SU-DHL-6 (cell line): ENCODE results near the gene UPK2.

Source experiments
- H2AFZ ChIP-seq: fragments of 200-600 bp; sonication (generic); 2 replicates; pipeline ENCODE4 v1.6.1; 2014; ENCODE audit warnings: low read depth, mild to moderate bottlenecking, moderate library complexity, mixed read lengths, antibody characterized with exemption, low read length; ENCODE audit not compliant: severe bottlenecking
- H3F3A ChIP-seq: fragments of 200-600 bp; shearing (Covaris generic); 2 replicates; pipeline ENCODE4 v1.6.0; 2016; ENCODE audit warnings: antibody characterized with exemption, mild to moderate bottlenecking; ENCODE audit not compliant: insufficient read depth
- H3K27ac ChIP-seq: fragments of 200-600 bp; sonication (generic); 2 replicates; pipeline ENCODE4 v1.5.1; 2016; ENCODE audit warnings: low read depth, mild to moderate bottlenecking, low read length, moderate library complexity, mixed read lengths
- H3K27me3 ChIP-seq: fragments of 200-600 bp; sonication (generic), shearing (Covaris generic); 2 replicates; pipeline ENCODE4 v1.6.0; 2014; ENCODE audit warnings: mild to moderate bottlenecking, low read length
- H3K36me3 ChIP-seq: fragments of 200-600 bp; sonication (generic); 2 replicates; pipeline ENCODE4 v1.6.1; 2014; ENCODE audit warnings: mild to moderate bottlenecking, low read length, mixed read lengths
- H3K4me2 ChIP-seq: fragments of 300-600, 200-600 bp; shearing (Covaris generic), sonication (generic); 2 replicates; pipeline ENCODE4 v1.6.0; 2014; ENCODE audit warnings: low read length, low read depth, mild to moderate bottlenecking; ENCODE audit not compliant: poor library complexity, severe bottlenecking
- H3K4me3 ChIP-seq: fragments of 200-600 bp; sonication (generic); 2 replicates; pipeline ENCODE4 v1.5.1; 2014; ENCODE audit warnings: antibody characterized with exemption, low read length, mild to moderate bottlenecking, mixed read lengths; ENCODE audit not compliant: insufficient read depth, poor library complexity, severe bottlenecking
- H3K79me2 ChIP-seq: fragments of 200-600 bp; sonication (generic); 2 replicates; pipeline ENCODE4 v1.6.1; 2014; ENCODE audit warnings: mild to moderate bottlenecking, low read length, moderate library complexity; ENCODE audit not compliant: insufficient read depth
- H3K9ac ChIP-seq: fragments of 200-600 bp; sonication (generic); 2 replicates; pipeline ENCODE4 v1.7.0; 2014; ENCODE audit warnings: mild to moderate bottlenecking, low read length
- H3K9me2 ChIP-seq: fragments of 200-600 bp; sonication (generic); replicated peaks from 2 replicates; pipeline ENCODE4 v1.6.1; 2014; ENCODE audit warnings: low read length; ENCODE audit not compliant: insufficient read depth
- H3K9me3 ChIP-seq: fragments of 200-600 bp; sonication (generic); 2 replicates; pipeline ENCODE4 v1.6.1; 2014; ENCODE audit warnings: low read length, mixed read lengths; ENCODE audit not compliant: insufficient read depth
- H4K20me1 ChIP-seq: fragments of 200-600 bp; sonication (generic); 2 replicates; pipeline ENCODE4 v1.6.1; 2014; ENCODE audit warnings: low read depth, mild to moderate bottlenecking, antibody characterized with exemption, low read length, moderate library complexity, mixed read lengths
- EZH2phosphoT487 ChIP-seq: fragments of 200-600 bp; sonication (generic), shearing (Covaris generic); conservative IDR thresholded peaks from 2 replicates; pipeline ENCODE4 v1.6.1; 2018; ENCODE audit warnings: mild to moderate bottlenecking, antibody characterized with exemption, low read length, moderate library complexity, mixed read lengths
- TF ChIP-seq, protein P1 (sequence below): fragments of 200-600 bp; sonication (generic); IDR thresholded peaks from one replicate; pipeline ENCODE4 v1.5.1; 2017; ENCODE audit warnings: antibody characterized with exemption, mild to moderate bottlenecking, low read length, moderate library complexity; ENCODE audit not compliant: insufficient read depth, poor library complexity, severe bottlenecking

Gene UPK2

DNA sequence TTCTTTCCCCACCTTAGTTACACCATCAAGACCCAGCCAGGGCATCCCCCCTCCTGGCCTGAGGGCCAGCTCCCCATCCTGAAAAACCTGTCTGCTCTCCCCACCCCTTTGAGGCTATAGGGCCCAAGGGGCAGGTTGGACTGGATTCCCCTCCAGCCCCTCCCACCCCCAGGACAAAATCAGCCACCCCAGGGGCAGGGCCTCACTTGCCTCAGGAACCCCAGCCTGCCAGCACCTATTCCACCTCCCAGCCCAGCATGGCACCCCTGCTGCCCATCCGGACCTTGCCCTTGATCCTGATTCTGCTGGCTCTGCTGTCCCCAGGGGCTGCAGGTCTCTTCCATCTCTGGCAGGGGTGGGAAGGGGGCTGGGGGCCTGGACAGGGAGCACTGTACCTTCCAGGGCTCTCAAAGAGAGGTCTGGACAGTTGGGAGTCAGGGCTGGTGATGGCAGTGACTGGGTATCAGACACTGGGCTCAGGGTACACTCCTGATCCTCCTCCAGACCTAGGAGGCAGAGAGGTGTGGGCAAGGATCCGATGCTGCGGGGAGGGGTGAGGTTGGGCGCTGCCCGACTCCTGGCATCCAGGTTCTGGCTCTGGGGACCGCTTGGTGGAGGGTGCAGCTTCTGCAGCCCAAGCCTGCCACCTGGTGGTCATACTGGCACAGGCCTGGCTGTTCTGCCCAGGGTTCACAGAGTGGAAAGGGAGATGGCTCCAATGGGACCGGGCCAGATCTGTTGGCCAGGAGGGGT, at the start of gene UPK2:
Gene UPK2, plus strand, starts transcription at position 205 of the 753 bp plus-strand sequence. Its CDS starts 53 bp downstream, at position 258.
- Histone ChIP-seq H3K36me3 (no peaks in the 10 kb centered on the region), H3K9ac (no peak within 1 kb of the TSS), H3K4me2 (no peak within 1 kb of the TSS), H3F3A (no peaks in the 10 kb centered on the region), H3K27ac (no peak within 1 kb of the TSS), H3K9me2 (no peaks in the 10 kb centered on the region), H3K9me3 (no peaks in the 10 kb centered on the region), H3K79me2 (no peaks in the 10 kb centered on the region), H4K20me1 (no peaks in the 10 kb centered on the region), H3K27me3 (no peaks in the 10 kb centered on the region), H2AFZ (no peak within 1 kb of the TSS), H3K4me3 (no peak within 1 kb of the TSS)
- TF ChIP-seq, protein P1, sequence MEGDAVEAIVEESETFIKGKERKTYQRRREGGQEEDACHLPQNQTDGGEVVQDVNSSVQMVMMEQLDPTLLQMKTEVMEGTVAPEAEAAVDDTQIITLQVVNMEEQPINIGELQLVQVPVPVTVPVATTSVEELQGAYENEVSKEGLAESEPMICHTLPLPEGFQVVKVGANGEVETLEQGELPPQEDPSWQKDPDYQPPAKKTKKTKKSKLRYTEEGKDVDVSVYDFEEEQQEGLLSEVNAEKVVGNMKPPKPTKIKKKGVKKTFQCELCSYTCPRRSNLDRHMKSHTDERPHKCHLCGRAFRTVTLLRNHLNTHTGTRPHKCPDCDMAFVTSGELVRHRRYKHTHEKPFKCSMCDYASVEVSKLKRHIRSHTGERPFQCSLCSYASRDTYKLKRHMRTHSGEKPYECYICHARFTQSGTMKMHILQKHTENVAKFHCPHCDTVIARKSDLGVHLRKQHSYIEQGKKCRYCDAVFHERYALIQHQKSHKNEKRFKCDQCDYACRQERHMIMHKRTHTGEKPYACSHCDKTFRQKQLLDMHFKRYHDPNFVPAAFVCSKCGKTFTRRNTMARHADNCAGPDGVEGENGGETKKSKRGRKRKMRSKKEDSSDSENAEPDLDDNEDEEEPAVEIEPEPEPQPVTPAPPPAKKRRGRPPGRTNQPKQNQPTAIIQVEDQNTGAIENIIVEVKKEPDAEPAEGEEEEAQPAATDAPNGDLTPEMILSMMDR: peak; percentile 91
- no peak for TF ChIP-seq EZH2phosphoT487

DNA sequence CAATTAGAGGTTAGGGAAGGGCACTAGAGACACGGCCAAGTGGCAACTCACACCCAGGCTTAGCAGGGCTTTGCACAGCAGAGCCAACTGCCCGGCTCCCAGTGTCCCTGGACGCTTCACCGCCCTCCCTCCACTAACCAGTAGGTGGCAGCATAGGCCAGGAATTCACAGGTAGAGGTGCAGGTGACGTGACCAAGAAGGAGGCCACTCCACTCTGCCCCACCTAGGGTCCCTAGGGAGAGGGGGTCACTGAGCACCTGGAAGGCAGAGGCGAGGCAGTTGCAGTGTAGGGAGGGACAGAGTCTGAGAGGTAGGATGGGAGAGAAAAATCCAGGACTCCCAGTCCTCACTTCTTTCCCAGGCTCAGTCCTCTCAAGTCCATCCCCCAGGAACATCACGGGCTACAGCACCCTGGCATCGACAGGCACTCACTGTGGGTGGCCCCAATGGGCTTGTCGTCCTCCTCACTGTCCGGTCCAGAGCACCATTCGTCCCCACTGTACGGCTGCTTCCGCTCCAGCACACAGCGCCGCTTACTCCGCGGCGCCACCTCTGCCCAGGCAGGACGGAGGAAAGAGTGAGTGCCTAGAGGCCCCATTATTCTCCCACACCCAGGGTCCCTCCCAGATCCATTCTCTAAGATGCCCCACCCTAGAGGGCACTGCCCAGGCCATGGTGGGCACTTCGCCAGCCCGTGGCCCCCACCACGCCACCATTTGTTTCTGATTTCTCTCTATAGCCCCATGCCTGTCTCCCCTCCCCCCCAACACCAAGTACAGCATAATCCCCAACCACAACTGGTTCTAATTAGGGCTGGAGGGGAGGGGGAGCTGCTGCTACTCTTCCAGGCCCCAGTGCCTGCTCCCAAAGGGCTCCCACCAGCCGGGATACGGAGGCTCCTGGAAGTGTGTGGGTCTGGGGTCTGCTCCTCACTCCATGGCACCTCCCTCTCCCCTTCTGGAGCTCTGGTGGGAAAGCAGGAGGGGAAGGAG, 48.8 kb upstream of the UPK2 start:
- no peak overlapping the region for H2AFZ ChIP-seq

GRCh38 chr11:118908264-118908663, 47.8 kb upstream of the UPK2 start:
- Histone ChIP-seq H4K20me1 (no peaks in the 10 kb centered on the region), H3K9me2 (no peaks in the 10 kb centered on the region), H3K9me3 (no peaks in the 10 kb centered on the region), H3K36me3 (no peaks in the 10 kb centered on the region), H3F3A (no peaks in the 10 kb centered on the region), H3K27ac (no peak overlapping the region), H3K4me3 (no peak overlapping the region), H3K27me3 (no peaks in the 10 kb centered on the region), H3K4me2 (no peak overlapping the region), H2AFZ (no peak overlapping the region), H3K9ac (no peak overlapping the region), H3K79me2 (no peaks in the 10 kb centered on the region)
- no peak for TF ChIP-seq EZH2phosphoT487

More for the DNA sequence above, 48.8 kb upstream of the UPK2 start:
- no peak overlapping the region for H3K4me2 ChIP-seq
- H3K9ac ChIP-seq: no peak overlapping the region
- H3K4me3 ChIP-seq: no peak overlapping the region
- no peak for TF ChIP-seq EZH2phosphoT487
- TF ChIP-seq, protein P1: peak; percentile 82
- no peaks in the 10 kb centered on the region for H3K36me3 ChIP-seq
- no peak overlapping the region for H3K27ac ChIP-seq
- no peaks in the 10 kb centered on the region for H3K9me3 ChIP-seq
- no peaks in the 10 kb centered on the region for H3K27me3 ChIP-seq
- H3F3A ChIP-seq: no peaks in the 10 kb centered on the region
- H4K20me1 ChIP-seq: no peaks in the 10 kb centered on the region
- H3K9me2 ChIP-seq: no peaks in the 10 kb centered on the region
- H3K79me2 ChIP-seq: no peaks in the 10 kb centered on the region
